Tibial nerve (tissue), 4 donors: Measurements from ENCODE around the gene PLCG1.

ENCODE experiments used
- CTCF ChIP-seq, 5 experiments: fragments of 200-600 bp in 3 of 5; fragments of 450-650 bp in 2 of 5; sonication (generic) in 3 of 5; IDR thresholded peaks; one replicate each; pipeline ENCODE4 v1.5.1; 2016 to 2019; ENCODE audit warnings: antibody characterized with exemption in 5 of 5, mild to moderate bottlenecking in 3 of 5, moderate library complexity in 2 of 5
- EP300 ChIP-seq, 2 donors: sonication (generic); formaldehyde crosslinking; IDR thresholded peaks; one replicate each; pipeline ENCODE4 v1.6.1; 2017; ENCODE audit warnings: antibody characterized with exemption in 2 of 2, mild to moderate bottlenecking in 1 of 2
- POLR2A ChIP-seq, 2 donors: fragments of 450-650 bp; IDR thresholded peaks; one replicate each; pipeline ENCODE4 v1.6.1; 2017; ENCODE audit warnings: antibody characterized with exemption in 2 of 2, mild to moderate bottlenecking in 2 of 2, moderate library complexity in 2 of 2

- TF ChIP-seq CTCF (IDR thresholded peaks at IDR 0.05) = no peak
- no peak for TF ChIP-seq POLR2A (IDR thresholded peaks at IDR 0.05)
- TF ChIP-seq EP300 (IDR thresholded peaks at IDR 0.05) = no peak
Observed at GRCh38 chr20:41126719-41127118, 10.6 kb upstream of the PLCG1 start.
